ENCODE results near the gene NACC2.

The NACC2 gene

DNA sequence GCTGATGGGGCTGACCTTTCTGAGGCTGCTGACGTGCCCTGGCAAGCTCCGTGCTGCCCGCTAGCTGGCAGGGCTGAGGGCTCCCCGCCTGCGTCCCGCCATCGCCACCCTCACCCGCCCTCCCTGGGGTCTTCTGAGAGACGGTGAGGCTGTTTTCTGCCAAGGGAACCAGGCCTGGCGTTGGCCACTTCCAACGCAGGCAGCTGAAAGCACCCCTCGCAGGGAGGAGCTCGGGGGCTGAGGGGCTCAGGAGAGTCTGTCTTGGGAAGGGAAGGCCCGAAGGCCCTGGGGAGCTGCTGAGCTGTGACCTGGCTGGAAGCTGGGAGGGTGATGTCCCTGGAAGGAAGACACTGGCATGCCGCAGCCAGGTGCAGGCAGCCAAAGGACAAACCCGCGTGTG, 33.3 kb upstream of the NACC2 start:
- no peak for DNase-seq

DNA sequence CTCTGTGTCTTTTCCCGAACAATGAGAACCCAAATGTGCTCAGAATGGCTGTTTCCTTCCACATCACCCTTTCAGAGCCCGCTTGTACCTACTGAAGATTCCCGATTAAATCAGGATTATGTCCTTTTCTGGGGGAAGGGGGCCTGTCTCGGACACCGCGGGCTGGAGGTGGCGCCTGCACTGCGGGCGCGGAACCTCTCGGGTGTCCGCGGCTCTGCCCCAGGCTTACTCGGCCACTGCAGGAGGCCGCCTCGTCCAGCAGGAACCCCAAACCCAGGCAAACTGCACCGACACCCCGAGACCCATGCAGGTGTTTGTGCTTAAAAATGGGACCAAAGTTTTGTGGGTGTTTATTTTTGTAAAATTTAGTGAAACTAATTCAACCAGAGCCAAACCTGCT, 32.2 kb upstream of the NACC2 start:
- no peak for DNase-seq

DNA sequence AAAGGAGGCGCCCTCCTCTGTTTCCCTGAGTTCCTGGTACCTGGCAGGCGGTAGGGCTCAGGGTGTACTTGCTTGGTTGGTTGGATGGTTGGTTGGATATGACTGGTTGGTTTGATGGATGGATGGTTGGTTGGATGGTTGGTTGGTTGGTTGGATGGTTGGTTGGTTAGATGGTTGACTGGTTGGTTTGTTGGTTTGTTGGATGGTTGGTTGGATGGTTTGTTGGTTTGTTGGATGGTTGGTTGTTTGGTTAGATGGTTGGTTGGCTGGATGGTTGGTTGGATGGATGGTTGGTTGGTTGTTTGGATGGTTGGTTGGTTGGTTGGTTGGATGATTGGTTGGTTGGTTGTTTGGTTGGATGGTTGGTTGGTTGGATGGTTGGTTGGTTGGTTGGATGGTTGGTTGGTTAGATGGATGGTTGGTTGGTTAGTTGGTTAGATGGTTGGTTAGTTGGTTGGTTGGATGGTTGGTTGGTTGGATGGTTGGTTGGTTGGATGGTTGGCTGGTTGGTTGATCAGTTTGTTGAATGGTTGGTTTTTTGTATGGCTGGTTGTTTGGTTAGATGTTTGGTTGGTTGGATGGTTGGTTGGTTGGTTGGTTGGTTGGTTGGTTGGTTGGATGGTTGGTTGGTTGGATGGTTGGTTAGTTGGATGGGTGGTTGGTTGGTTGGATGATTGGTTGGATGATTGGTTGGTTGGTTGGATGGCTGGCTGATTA, 30.0 kb upstream of the NACC2 start:
- no peak for DNase-seq

DNA sequence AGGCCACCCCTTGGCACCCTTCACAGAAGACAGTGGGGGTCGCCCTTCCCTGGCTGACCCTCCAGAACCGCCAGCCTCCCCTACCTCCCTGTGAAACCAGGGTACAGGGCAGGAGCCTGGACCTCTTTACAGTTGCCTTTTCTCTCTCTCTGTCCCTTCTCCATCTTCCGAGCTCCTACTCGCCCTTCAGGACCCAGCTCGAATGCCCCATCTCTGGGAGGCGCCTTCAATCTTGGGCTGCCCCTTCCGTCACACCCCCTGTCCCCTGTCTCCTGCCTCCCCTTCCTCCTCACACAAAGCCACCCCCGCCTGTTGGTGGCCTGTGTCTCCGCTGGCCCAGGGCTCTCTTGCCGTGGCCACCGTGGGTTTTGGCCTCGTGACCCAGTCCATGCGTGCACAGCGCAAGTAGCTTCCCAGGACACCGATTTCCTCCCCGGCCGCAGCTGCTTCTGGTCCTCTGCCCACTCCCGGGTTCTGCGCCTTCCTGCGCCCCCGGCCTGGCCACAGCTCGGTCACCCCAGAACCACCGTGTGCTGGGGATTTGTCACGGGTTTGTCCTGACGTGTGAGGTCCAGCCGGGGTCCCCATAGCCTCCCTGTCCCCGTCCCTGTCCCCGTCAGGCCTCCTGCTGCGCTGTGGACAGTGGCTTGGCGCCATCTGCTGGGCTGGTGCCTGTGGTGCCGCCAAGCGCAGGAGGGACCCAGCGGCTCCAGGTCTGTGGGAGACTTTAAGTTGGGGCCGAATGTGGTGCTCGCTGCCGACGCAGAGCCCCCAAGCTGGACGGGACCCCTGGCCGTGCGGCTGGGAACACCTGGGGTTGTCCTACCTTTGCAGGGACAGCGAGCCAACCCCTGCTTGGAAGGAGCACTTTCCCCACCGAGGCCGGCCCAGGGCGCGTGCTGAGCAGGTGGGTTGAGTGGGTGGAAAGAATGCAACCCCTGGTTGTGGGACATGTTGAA, 27.6 kb upstream of the NACC2 start:
- no peak for DNase-seq

DNA sequence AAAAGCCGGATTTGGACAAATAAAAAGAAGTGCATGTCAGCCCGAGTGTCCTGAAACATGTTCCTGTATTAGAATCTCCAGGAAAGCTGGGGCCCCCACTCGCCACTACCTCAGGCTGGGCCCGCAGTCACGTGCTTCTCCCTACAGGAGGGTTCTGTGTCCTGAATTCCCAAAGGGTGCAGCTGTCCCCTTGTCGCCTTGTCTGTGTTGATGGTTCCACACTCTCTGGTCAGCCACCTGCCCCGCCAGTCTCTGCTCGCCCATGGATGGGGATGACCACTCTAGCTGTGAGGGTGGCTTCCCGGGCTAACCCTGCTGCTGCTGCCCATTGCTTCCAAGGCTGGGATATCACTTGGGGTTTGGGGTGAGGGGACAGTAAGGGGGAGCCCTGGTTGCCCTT, 26.7 kb upstream of the NACC2 start:
- DNase-seq = no peak

DNA sequence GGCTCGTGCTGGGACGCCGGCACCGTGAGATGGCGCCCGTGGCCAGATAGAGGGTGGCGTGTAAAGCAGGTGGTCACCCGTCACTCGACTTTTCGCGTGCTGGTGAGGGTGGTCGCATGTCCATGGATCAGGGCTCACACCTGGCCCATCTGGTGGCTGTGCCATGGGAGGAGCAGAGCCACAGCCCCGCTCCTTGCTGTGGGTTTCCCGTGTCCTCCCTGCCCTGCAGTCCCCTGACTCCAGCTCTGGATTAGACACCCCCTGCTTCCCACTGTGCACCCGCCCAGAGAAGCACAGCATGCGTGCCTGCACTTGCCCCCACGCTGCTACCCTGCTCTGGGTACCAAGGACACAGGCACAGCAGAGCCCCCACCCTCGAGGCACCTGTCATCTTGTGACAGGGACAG, 25.4 kb upstream of the NACC2 start:
- DNase-seq = no peak

DNA sequence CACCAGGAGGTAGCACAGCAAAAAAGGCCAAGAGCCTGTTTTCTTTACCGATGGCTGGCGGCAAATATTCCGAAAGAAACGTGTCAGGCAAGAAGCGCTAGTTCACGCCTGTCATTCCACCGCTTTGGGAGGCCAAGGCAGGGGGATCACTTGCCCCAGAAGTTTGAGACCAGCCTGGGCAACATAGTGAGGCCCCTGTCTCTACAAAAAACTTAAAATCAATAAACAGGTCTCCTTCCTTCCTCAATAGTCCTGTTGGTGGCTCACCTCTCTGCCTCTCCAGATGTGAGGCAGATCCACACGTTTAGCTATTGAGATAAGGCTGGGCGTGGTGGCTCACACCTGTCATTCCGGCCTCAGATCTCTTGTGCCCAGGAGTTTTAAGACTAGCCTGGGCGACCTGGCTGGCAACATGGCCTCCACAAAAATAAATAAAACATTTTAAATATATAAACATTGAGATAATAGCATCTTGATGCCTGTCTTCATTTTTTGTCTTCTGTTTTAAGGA, 24.8 kb upstream of the NACC2 start:
- DNase-seq = no peak

DNA sequence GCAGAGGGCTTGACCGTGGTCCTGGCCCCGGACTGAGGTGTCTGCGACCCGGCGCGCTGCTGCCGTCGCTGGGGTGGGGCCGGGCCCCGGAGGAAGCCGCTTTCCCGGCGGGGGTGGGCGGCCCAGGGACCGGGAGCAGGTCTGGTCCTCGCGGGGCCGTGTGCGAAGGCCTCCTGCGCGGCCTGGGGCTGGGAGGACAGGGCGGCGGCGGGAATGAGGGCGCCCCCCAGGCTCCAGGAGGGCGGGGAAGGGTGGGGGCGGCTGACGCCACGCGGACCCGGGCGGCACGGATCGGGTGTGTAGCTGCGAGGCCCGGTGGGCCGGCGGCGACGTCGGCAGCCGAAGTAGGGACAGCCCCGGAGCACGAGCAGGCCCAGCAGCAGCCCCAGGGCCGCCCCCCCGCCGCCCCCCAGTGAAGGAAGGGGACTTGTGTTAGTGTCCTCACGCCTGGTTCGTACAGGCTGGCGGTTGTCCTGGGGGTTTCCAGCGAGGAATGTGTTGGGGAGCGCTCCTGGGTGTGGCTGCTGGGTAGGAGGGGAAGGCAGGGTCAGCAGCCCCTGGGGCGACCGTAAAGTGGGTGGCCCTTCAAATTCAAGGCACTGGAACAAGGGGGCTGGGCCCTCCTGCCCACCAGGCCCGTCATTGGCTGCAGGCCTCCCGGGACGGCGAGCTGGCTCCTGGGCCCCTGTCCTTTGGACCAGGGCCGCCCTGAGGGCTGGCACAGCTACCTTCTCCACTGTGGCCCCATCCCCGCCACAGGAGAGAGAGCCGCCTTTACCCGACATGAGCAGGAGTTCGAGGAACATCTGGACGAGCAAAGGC, 24.2 kb upstream of the NACC2 start:
- DNase-seq = no peak

DNA sequence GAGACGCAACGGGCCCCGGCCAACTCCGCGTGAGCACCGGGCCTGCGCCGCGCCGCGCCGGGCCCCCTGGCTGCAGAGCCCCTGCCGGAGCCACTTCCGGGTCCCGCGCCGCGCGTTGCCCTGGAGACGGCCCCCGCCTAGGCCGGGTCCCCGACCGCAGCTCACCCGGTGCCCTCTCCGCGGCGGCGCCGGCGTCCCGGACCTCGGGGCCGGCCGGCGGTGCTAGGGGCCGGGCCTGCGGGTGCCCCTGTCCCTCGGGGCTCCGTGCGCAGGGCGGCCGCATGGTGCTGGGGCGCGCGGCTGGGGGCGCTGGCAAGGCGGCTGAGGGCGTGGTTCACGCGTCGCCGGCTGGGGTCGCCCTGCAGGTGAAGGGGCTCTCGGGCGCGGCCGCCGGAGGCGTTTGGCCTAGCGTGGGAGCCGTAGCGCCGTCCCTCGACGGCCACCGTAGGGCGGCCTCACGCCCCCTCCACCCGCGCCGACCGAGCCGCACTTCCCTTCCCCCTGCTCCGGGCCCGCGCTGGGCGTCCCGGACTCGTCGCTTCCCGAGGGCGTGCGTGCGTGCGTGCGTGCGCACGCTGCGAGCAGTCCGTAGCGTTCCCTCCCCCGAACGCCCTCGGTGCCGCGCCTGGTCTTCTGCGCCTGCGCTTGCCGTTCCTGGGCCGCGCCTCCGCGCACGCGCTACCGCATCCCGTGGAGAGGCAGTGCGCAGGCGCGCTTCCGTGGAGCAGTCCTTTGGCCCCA, 23.4 kb upstream of the NACC2 start, which contains the start of gene TMEM250:
Gene TMEM250, minus strand, starts transcription at position 556 of the 741 bp plus-strand sequence. CDS start 1,975 bp downstream, outside the sequence.
- peak; percentile 96 for DNase-seq

DNA sequence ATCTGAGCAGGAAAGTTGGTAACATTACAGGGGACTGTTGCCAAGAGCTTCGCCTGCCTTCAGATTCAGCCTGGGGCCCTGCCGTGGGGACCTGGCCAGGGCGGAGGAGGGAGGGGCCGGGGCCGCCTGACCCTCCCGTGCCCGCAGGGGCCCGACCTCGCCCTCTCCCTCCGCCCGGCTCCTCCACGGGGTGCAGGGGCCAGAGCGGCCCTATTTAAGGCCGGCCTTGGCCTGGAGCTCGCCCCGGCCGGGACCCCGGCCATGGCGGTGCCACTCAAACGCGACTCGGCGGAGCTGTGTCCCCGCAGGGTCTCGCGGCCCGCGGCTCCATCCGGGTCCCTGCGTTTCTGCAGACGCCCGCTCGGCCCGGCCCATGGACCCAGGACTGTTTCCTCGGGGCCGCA, 22.8 kb upstream of the NACC2 start:
- DNase-seq = no peak

DNA sequence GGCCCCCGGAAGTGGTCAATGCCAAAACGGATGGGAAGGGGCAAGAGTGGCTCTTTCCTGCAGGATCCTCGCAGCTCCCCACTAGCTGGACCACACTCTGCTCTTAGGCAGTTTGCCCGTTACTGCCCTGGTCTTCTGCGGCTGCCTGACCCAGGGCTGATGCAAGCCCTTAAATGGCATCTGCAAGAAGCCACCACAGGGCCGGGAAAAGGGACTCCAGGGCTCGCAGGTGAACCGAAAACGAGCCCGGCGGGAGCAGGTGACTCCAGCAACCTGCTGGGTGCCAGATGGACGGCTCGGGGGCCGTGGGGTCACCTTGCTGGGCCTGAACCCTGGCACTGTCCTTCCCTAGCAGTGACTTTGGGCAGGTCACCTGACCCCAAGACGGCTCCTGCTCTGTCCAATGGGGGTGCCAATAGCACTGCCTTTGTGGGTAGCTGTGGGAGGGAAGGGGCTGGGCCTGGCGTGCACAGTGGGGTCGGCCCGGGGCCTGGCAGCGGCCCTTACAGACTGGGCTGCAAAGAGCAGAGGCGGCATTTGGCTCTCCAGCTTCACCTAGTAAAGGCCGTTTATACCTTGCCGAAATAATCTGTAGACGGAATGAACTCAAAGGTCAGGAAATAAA, 22.3 kb upstream of the NACC2 start:
- DNase-seq = no peak

DNA sequence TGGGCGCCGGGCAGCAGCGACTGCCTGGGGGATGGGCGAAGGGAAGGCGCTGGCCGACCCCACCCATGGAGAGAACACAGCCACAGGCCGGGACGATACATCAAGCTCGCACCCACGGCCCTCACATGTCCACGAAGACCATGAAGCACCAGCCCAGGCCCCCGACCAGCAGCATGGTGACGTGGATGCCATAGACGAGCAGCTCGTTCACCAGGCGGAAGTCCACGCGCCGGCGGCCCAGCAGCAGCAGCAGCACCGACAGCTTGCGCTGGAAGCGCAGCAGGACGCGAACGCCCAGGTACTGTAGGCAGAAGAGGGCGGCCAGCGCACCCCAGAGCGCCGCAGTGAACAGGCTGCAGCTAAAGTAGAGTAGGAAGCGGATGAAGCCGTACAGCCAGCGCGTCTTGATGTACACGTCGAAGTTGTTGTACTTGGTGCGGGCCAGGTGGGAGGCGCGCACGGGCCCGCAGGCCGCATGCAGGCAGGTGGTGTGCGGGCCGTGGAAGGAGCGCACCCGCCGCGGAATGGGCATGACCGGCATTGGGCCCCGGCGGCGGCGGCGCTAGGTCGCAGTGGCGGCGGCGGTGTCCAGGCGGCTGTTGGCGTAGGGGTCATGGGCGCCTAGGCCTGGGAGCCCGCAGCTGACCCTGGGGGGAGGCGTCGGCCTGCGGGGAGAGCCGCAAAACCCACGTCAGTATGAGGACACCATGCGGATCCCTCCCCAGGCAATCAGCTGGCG, 21.4 kb upstream of the NACC2 start:
- no peak for DNase-seq

DNA sequence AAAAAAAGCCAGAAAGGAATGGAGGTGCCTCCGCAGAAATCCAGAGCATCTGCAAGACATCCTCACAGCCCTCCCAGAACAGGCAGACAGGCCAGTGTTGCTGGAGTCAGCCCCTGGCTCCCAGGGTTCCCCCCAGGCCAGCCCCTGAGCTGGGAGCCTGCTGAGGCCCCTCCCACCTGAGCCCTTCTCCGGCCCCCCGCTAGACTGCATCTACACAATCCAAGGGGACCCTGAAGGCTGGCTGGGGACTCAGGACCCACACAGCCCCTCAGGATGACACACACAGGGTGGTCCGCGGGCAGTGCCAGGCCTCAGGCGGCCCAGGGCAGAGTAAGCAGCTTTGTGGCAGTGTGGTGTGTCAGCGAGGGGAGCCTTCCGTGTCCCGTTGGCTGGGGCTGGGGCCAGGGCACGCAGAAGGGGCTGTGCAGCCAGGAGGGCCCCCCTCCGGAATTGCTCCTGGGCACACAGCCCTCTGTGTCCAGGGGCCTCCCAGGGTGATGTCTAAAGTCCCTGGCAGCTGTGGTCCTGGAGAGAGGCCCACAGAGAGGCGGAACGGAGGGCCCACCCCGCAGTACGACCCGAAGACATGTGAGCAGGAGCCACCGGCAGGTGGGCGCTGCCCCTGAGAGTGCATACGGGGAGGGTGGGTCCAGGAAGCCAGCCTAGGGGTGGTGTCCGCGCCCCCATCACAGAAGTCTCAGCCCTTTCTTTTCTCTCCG, 20.7 kb upstream of the NACC2 start:
- DNase-seq = no peak

DNA sequence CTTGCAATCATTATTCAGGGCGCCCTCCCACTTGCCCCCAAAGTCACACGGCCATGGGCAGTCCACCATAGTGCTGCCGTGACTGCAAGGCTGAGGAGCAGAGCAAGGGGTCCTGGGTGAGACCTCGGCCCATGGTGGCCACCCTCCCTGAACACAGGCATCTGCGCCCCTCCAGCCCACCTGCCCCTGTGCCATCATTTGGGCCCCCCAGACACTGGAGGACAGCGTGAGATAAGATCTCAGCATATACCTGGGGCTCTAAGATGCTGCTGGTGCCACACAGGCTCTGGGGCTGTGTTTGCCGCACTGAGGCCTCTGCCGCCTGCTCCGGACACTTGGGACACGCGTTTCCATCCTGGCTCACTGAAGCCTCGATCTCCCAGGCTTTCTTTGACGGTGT, 20.1 kb upstream of the NACC2 start:
- no peak for DNase-seq

DNA sequence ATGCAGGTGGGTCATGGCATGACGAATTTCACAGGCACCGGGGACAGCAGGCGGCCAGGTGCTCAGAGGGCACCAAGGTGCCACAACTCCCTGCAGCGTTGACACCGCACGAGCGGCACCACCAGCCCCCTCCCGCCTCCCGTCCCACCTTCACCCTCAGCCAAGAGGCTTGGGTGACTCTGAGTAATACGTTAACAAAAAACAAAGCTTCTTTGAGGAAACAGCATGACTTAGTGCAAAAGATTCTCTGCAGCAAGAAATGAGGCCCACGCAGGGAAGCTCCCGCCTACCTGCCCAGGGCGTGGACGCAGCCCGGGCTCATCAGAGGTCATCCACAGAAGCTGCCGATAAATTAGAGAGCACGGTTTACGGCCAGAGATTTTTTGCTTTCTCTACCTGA, 19.5 kb upstream of the NACC2 start:
- no peak for DNase-seq

DNA sequence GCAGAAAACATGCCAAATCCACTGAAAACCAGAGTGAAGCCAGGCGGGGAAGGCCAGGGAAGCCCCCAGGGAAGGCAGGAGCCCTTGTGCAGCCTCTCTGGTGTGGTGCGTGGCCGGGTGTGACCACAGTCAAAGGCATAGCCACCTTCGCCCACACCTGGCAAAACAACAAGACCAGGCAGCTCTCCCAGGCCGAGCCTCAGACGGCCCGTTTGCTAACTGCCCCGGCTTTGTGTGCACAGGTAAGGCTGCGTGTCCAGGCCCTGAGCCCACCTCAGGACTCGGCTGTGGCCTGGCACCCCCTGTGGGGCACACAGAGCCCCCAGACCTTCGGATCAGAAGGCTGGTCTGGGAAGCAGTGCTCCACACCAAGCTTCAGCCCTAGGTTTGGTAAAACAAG, 17.5 kb upstream of the NACC2 start:
- DNase-seq = no peak

DNA sequence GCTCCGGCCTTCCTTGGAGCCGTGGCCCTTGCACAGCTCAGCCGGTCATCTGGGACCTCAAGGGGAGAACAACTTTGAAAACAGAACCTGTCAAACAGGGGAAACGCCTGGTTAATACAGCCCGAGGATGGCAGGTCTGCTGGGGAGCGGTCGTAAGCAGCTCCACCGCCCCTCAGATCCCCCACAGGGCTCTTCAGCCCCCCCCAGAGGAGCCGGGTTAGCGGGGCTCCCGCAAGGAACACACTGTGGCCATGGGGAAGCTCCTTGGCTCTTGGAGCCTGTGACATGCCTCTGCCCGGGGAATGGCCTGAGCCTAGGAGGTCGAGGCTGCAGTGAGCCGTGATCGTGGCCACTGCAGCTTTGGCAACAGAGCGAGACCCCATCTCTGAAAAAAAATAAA, 16.8 kb upstream of the NACC2 start:
- no peak for DNase-seq

DNA sequence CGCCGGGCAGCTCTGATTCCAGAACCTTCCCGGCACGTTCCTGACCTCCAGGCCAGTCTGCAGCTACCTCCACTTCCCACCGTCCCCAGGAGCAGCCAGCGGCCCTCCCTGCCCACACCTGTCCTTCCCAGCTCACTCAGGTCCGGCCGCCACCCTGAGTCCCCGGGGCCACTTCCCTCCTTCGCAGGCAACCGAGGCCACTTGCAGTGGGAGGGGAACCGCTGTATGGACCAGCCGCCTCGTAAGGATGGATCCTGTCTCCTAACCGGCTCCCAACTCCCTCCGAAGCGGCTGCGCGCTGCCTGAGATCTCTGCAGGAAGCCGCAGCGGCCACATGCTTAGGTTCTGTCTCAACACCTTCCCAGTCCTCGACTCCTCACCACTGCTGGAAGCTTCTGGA, 16.1 kb upstream of the NACC2 start:
- DNase-seq = no peak

DNA sequence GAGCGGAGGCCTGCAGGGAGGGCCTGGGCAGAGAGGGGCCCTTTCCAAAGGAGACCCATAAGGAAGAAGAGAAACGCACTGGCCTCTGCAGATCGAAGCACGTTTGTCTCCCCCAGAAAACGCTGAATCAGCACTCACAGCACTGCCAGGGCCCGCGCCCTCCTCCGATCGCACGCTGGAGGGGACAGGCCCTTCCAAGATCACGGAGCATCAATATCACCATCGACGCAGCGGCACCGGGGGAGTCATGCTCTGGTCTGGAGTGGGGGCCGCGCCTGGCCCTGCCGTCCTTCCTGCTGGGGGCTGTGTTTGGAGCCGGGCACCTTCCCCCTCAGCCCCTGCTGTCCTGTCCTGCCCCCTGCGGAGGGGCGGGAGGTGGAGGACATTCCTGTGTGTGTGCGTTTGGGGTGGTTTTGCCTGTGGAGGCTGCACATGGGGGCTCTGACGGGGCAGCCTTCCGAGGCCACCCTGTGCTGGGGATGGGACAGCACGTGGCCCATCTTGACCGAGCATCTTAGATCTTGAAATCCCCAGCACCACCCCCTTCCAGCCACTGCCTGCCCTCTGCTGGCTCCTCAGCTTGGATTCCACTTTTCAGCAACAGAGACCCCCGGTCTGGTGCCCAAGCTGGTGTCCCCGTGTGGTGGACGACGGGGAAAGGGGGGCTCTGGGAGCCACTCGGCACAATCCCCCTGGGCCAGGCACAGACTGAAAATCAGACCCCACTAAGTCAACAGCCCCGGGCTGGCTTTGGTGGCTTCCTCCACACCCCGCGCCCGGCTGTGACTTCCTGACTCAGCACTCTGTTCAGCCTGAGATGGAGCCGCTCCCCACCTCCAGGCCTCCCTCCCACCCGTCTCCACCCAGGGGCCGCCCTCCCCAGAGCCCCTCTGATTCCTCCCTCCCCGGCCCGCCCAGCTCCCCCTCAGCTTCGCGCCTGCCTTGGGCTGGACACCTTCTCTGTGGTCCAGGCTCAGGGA, 15.3 kb upstream of the NACC2 start:
- DNase-seq = no peak

Measured in NCI-H2029 (cell line).